ENCODE data around the gene ABO. TPM values are rescaled to one million over a fixed set of nuclear protein-coding genes. Genes with fewer than 3 reads are reported as not detected.
"Not testable (repeated sequence)": the region's sequence is repeated elsewhere in the genome, so short reads cannot be mapped to it uniquely, and the experiment has no call there.

ABO gene
- total RNA-seq, 1 experiment from 2014 or later: not detected

DNA sequence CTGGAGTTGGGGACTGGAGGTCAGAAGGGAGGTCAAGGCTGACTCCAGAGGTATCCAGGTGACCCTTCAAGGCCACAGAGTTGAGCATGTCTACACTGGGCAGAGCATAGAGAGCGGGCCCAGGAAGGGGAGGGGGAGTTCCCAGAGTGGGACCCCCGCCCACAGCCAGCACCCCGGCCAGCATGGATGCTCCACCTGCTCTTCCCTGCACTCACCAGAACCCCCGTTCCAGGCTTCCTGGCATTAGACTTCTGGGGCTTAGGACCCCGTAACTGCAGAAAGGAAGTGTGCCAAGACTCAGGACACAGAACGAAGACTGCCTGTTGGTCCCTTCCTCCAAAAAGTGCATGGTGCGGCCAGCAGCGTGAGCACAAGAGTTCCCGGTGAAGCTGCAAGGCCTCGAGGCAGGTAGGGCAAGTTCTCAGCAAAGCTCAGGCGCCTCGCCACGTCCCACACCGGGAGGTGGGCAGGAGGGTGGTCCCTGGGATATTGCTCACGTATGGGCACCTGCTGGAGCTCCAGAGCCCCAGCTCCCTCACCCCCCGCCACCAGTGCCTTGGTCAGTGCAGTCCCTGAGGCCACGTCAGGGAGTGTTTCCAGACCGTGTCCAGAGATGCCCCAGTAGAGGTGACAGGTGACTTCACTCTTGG is 13.8 kb downstream of the ABO start:
- no peak for DNase-seq
- H3K27me3 ChIP-seq (ENCODE audit: control insufficient read depth, insufficient read depth, low read length): no peaks in the 10 kb centered on the region; the same call in 1 of the 2 replicates
- H3K36me3 ChIP-seq (replicated peaks; ENCODE audit: control insufficient read depth, insufficient read depth, low read length): no peaks in the 10 kb centered on the region
- no peak overlapping the region for H3K4me3 ChIP-seq (ENCODE audit: insufficient read depth, low read depth, low read length)

DNA sequence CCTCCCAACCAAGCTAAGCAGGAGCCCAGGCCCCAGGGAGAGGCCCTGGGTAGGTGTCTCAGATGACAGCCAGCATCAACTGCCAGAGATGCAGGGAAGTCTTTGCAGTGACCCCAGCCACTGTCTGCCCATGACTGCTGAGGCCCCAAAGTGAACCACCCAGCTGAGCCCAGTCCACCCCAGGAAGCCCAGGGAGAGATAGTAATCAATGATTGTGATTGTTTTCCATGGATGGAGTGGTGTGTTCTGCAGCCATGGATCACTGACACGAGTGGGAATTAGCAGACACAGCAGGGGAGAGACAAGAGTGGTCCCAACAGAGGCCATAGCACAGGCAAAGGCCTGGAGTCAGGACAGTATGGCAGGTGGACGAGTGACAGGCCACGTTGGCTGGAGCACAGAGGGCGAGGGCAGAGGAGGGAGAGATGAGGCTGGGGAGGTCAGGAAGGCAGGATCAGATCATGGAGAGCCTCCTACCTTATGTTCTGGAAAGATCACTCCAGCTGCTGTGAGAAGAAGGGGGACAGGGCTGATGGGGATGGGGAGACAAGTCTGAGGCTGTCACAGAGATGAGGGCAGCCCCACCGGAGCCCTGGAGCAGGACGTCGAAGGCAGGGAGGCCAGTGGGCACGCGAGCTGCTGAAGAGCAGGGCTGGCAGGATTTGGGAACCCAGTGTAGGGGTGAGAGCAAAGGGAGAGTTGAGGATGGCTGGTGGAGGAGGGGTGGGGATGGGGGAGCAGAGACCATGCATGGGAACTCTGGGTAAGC is 14.5 kb downstream of the ABO start:
- DNase-seq: no peak
- no peak overlapping the region for H3K4me3 ChIP-seq (ENCODE audit: insufficient read depth, low read depth, low read length)
- no peaks in the 10 kb centered on the region for H3K36me3 ChIP-seq (replicated peaks; ENCODE audit: control insufficient read depth, insufficient read depth, low read length)
- H3K27me3 ChIP-seq (ENCODE audit: control insufficient read depth, insufficient read depth, low read length): no peaks in the 10 kb centered on the region; the same call in 1 of the 2 replicates

DNA sequence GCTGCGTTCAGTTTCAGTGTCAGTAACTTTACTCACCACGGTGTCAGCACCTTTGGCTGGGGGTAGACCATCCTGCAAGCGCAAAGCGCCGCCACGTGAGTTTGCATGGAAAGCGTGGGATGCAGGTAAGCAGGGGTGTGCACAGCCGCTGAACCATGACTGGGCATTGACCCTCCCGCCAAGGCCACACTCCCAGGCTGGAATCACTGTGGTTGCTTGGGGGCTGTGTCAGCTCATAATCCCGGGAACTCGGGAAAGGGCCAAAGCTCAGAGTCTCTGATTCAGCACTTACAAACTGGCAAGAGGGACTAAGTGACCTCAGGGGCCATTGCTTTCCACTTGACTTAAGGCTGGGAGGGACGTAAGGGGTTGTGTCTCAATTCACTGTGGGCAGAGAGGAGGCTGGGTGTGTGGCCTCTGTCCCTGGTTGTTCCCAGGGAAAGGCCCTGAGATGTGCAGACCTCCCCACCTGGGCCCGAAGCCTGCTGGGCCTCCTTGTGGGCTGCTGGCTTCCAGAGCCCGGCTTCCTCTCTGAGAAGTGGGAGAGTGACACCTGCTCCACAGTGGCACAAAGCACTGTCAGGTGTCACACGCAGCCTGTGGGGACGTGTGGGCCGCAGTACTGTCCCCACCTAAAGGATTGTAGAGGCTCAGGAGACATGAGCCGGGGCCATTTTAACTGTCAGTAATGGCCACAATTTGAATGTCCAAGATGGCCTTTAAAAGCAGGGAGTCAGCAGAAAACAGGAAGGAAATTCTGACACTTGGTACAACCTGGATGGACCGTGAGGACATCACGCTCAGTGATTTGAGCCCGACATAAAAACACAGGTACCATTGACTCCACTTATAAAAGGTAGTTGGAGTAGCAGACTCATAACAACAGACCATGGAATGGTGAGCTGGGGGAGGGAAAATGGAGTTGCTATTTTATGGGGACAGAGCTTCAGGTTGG is 16.7 kb downstream of the ABO start:
- Histone ChIP-seq H3K27me3 (ENCODE audit: control insufficient read depth, insufficient read depth, low read length) (no peaks in the 10 kb centered on the region; the same call in 1 of the 2 replicates), H3K36me3 (replicated peaks; ENCODE audit: control insufficient read depth, insufficient read depth, low read length) (no peaks in the 10 kb centered on the region), H3K4me3 (ENCODE audit: insufficient read depth, low read depth, low read length) (no peak overlapping the region)
- DNase-seq: peak; percentile 49

DNA sequence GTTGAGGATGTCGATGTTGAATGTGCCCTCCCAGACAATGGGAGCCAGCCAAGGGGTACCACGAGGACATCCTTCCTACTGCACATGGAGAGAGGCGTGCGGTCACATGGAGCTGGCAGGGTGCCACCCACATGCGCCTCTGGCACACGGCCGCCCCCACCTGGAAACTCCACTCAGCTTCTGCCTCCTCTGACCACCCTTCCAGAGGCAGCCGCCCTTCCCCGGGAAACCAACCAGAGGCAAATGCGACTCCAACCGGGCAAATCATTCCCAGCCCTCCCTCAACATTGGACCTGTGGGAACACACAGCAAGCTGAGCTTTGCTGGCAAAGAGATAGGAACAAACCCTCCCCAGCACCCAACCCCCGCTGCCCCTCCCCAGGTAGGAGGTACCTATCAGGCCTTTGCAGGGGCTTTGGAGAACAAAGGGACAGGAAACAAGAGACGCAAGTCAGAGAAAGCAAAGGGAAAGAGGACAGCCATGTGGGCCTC is 17.5 kb downstream of the ABO start:
- Histone ChIP-seq H3K36me3 (replicated peaks; ENCODE audit: control insufficient read depth, insufficient read depth, low read length) (no peaks in the 10 kb centered on the region), H3K27me3 (ENCODE audit: control insufficient read depth, insufficient read depth, low read length) (no peaks in the 10 kb centered on the region; the same call in 1 of the 2 replicates), H3K4me3 (ENCODE audit: insufficient read depth, low read depth, low read length) (no peak overlapping the region)
- peak; percentile 60 for DNase-seq

DNA sequence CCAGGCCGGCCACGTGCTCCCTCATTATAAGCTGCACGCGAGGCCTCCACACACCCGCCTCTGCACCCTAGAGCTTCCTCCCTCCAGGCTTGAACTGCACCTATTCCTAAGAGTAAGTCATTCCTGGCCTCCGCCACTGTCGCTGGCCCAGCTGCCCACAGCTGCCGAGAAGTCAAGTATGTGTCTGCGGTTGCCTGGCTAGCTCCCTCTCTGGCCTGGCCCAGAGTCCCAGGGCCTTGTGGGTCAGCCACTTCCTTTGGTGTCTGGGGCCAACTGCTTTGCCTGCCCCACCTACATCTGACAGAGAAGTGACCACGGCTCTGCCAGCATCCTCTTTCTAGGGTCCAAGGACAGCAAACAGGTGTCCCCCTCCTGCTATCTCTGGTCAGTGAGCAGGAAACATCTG is 18.3 kb downstream of the ABO start:
- DNase-seq: no peak
- Histone ChIP-seq H3K36me3 (replicated peaks; ENCODE audit: control insufficient read depth, insufficient read depth, low read length) (no peaks in the 10 kb centered on the region), H3K4me3 (ENCODE audit: insufficient read depth, low read depth, low read length) (no peak overlapping the region), H3K27me3 (ENCODE audit: control insufficient read depth, insufficient read depth, low read length) (no peaks in the 10 kb centered on the region; the same call in 1 of the 2 replicates)

DNA sequence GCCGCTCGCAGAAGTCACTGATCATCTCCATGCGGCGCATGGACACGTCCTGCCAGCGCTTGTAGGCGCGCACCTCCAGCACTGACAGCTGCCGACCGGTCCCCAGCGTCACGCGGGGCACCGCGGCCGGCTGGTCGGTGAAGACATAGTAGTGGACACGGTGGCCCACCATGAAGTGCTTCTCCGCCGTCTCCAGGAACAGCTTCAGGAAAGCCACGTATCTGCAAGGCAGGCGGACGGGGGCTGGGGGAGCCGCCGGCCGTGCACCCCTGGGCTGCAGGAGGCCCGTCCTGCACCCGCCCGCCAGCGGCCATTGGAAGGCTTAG is 18.9 kb downstream of the ABO start:
- Histone ChIP-seq H3K4me3 (ENCODE audit: insufficient read depth, low read depth, low read length) (no peak overlapping the region), H3K27me3 (ENCODE audit: control insufficient read depth, insufficient read depth, low read length) (no peaks in the 10 kb centered on the region; the same call in 1 of the 2 replicates), H3K36me3 (replicated peaks; ENCODE audit: control insufficient read depth, insufficient read depth, low read length) (no peaks in the 10 kb centered on the region)
- no peak for DNase-seq

DNA sequence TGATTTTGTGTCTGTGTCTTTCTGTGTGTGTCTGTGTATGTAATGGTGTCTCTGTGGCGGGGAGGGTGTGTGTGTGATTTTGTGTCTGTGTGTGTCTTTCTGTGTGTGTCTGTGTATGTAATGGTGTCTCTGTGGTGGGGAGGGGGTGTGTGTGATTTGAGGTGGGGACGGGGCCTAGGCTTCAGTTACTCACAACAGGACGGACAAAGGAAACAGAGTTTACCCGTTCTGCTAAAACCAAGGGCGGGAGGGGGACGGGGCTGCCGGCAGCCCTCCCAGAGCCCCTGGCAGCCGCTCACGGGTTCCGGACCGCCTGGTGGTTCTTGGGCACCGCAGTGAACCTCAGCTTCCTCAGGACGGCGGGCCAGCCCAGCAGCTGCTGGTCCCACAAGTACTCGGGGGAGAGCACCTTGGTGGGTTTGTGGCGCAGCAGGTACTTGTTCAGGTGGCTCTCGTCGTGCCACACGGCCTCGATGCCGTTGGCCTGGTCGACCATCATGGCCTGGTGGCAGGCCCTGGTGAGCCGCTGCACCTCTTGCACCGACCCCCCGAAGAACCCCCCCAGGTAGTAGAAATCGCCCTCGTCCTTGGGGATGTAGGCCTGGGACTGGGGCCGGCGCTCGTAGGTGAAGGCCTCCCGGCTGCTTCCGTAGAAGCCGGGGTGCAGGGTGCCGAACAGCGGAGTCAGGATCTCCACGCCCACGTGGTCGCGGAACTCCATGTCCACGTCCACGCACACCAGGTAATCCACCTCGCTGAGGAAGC is 19.4 kb downstream of the ABO start:
- DNase-seq: no peak
- H3K36me3 ChIP-seq (replicated peaks; ENCODE audit: control insufficient read depth, insufficient read depth, low read length): no peaks in the 10 kb centered on the region
- H3K27me3 ChIP-seq (ENCODE audit: control insufficient read depth, insufficient read depth, low read length): no peaks in the 10 kb centered on the region; the same call in 1 of the 2 replicates
- no peak overlapping the region for H3K4me3 ChIP-seq (ENCODE audit: insufficient read depth, low read depth, low read length)

DNA sequence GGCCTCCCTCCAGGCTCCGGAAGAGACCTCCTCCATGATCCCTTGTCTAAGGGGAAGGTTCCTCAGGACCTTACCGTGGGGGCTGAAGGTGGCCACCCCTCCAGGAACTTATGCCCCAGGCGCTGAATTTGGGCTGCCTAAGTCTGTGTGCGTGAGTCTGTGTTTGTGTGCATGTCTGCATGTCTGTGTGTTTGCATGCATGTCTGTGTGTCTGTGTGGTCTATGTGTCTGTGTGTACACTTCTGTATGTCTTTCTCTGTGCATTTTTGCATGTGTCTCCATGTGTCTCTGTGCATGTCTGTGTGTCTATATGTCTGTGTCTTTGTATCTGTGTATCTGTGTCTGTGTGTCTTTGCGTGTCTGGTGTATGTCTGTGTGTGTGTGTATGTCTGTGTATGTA is 20.5 kb downstream of the ABO start:
- Histone ChIP-seq H3K36me3 (replicated peaks; ENCODE audit: control insufficient read depth, insufficient read depth, low read length) (no peaks in the 10 kb centered on the region), H3K27me3 (ENCODE audit: control insufficient read depth, insufficient read depth, low read length) (no peaks in the 10 kb centered on the region; the same call in 1 of the 2 replicates), H3K4me3 (ENCODE audit: insufficient read depth, low read depth, low read length) (no peak overlapping the region)
- DNase-seq: no peak

DNA sequence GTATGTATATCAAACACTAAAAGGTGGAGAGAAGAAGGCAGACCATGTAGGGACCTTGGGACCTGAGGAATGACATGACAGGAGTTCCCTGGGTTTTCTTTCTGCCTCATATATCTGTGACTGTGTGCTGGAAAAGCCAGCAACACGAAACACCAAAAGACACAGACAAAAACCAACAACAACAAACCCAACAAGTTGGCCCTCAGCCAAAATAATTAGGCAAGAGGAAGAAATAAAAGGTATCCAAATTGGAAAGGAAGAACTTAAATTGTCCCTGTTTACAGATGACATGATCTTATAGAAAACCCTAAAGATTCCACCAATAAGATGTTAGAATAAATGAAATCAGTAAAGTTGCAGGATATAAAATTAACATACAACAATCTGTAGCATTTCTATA is 21.7 kb downstream of the ABO start:
- DNase-seq: no peak
- Histone ChIP-seq H3K4me3 (ENCODE audit: insufficient read depth, low read depth, low read length) (no peak overlapping the region), H3K36me3 (replicated peaks; ENCODE audit: control insufficient read depth, insufficient read depth, low read length) (no peaks in the 10 kb centered on the region), H3K27me3 (ENCODE audit: control insufficient read depth, insufficient read depth, low read length) (no peaks in the 10 kb centered on the region; the same call in 1 of the 2 replicates)

DNA sequence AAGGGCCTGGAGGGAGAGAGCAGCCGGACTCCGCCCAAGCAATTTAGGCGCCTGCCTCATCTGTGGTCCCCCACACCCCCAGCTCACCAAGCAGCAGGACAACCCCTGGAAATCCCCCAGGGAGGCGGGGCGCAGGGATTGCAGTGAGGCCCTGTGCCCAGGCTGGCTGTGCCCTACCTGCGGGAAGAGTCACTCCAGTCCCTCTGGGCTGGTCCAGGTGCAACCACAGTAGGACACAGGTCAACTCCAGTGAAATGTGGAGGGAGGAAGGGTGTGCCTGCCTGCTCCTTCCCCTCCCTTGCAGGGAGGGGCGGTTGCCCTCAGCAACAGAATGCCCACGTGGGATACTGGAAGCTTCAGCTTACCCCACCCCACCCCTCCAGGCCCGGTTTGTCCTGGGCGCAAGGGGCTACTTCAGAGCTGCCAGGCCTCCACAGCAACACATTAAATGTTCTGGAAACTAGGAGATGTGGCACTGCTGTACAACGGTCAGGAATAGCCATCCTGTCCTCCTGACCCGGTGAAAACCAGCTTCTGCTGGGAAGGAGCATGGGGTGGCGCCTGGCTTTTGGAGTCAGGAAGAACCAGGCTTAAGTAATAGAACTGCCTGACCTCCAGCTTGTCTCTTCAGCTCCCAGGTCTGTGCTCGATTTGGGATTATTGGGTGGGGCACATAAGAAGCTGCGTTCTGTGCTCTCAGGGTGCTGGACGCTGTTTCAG is 22.5 kb downstream of the ABO start:
- Histone ChIP-seq H3K4me3 (ENCODE audit: insufficient read depth, low read depth, low read length) (no peak overlapping the region), H3K27me3 (ENCODE audit: control insufficient read depth, insufficient read depth, low read length) (no peaks in the 10 kb centered on the region), H3K36me3 (replicated peaks; ENCODE audit: control insufficient read depth, insufficient read depth, low read length) (no peaks in the 10 kb centered on the region)
- DNase-seq: peak; percentile 59

DNA sequence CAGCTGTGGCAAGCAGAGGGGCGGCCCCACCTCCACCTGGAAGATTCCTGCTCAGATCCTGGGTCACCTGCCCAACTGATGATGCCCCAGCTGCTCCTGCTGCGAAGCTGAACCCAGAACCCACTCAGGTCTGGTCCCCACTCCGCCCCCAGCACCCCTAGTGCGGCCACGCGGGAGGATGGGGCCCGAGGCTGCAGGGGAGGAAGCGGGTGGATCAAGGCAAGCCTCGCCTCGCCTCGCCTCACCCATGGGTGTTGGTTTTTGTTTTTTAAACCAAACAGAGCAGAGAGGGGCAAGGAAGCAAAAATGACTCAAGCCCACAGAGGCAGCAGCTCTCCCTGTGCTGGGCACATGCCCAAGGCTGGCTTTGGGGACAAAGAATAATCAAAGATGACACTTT is 23.2 kb downstream of the ABO start:
- DNase-seq: peak; percentile 44
- no peaks in the 10 kb centered on the region for H3K27me3 ChIP-seq (ENCODE audit: control insufficient read depth, insufficient read depth, low read length)

DNA sequence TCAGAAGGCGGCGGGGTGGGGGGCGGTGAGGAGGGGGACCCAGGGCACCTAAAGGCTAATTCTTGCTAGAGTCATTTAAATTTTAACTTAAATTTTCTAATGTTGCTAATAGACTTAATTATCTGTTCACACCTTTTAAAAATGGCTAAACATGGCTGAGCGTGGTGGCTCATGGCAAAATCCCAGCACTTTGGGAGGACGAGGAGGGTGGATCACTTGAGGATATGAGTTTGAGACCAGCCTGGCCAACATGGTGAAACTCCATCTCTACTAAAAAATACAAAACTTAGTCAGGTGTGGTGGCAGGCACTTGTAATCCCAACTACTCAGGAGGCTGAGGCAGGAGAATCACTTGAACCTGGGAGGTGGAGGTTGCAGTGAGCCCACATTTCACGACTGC is 23.8 kb downstream of the ABO start:
- H3K4me3 ChIP-seq (ENCODE audit: insufficient read depth, low read depth, low read length); H3K27me3 ChIP-seq (ENCODE audit: control insufficient read depth, insufficient read depth, low read length); DNase-seq; H3K36me3 ChIP-seq (replicated peaks; ENCODE audit: control insufficient read depth, insufficient read depth, low read length): not testable (repeated sequence)

More for the DNA sequence above, 23.2 kb downstream of the ABO start:
- no peak overlapping the region for H3K4me3 ChIP-seq (ENCODE audit: insufficient read depth, low read depth, low read length)
- H3K36me3 ChIP-seq (replicated peaks; ENCODE audit: control insufficient read depth, insufficient read depth, low read length): no peaks in the 10 kb centered on the region

DNA sequence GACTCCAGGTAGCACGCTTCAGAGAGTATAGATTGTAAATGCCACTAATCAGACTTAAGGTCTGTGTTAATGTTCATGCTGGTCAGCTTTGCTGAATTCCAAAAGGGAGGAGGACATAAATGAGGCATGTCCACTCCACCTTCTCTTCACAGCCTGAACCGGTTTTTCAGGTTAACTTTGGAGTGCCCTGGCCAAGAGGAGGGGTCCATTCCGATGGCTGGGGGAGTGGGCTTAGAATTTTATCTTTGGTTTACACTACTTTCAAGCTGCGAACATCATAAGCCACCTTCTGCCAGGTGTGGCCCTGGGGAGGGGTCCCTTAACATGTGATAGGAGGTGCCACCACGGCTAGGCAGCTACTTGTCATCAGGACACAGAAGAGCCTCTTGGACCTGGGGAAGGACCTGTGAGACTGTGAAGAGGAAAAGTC is 24.2 kb downstream of the ABO start:
- no peaks in the 10 kb centered on the region for H3K36me3 ChIP-seq (replicated peaks; ENCODE audit: control insufficient read depth, insufficient read depth, low read length)
- DNase-seq: no peak
- no peaks in the 10 kb centered on the region for H3K27me3 ChIP-seq (ENCODE audit: control insufficient read depth, insufficient read depth, low read length)
- no peak overlapping the region for H3K4me3 ChIP-seq (ENCODE audit: insufficient read depth, low read depth, low read length)
